Measurements from ENCODE around the gene TMEM198.

DNA sequence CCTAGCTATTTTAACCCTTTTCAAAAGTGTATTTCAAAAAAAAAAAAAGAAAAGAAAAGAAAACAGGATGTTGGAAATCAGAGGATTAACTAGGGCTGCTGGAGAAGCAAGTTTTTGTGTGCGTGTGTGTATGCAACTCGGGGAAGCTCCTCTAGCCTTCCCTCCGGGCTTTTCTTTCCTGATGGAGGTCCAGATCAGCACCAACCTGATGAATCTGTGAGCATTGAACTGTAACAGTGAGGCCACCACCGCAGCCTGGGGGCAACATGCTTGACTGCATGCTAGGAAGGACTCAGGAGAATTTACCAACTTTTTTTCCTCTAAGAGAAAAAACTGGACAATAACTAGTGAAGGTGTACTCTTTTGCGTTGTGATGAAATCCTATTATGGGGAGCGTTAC lies 25.2 kb downstream of the TMEM198 start:
- TF ChIP-seq, protein P1, sequence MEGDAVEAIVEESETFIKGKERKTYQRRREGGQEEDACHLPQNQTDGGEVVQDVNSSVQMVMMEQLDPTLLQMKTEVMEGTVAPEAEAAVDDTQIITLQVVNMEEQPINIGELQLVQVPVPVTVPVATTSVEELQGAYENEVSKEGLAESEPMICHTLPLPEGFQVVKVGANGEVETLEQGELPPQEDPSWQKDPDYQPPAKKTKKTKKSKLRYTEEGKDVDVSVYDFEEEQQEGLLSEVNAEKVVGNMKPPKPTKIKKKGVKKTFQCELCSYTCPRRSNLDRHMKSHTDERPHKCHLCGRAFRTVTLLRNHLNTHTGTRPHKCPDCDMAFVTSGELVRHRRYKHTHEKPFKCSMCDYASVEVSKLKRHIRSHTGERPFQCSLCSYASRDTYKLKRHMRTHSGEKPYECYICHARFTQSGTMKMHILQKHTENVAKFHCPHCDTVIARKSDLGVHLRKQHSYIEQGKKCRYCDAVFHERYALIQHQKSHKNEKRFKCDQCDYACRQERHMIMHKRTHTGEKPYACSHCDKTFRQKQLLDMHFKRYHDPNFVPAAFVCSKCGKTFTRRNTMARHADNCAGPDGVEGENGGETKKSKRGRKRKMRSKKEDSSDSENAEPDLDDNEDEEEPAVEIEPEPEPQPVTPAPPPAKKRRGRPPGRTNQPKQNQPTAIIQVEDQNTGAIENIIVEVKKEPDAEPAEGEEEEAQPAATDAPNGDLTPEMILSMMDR (IDR thresholded peaks at IDR 0.05), result no peak
- TF ChIP-seq POLR2A (IDR thresholded peaks at IDR 0.05), result no peak
